ENCODE data around the gene ELP2.

- TF ChIP-seq CTCF (IDR thresholded peaks at IDR 0.05; ENCODE audit: poor library complexity) (no peak), EZH2 (IDR thresholded peaks at IDR 0.05; ENCODE audit: borderline replicate concordance) (no peak)
Measured at GRCh38 chr18:36157441-36157840, 27.7 kb downstream of the ELP2 start.

Data from hepatocyte (in vitro differentiated cells).